A549 (cell line): ENCODE data around the gene VAPB. TPM values are rescaled to one million over a fixed set of nuclear protein-coding genes. Genes with fewer than 3 reads are reported as not detected.

Experiments used
- ATAC-seq, 2 experiments: fragments of 200-7000 bp in 1 of 2; fragments of >200 bp in 1 of 2; cut with Nextera tagmentation in 1 of 2; cut with Tn5 transposase in 1 of 2; 3 replicates each; pipeline versions ENCODE4 v1.8.0 to v1.9.1; 2018 to 2020; ENCODE audit warnings: mild to moderate bottlenecking in 1 of 2, moderate library complexity in 1 of 2
- CTCF ChIA-PET: fragments of 300-600 bp; sonication (Branson Sonifier 250); formaldehyde crosslinking; extraction: SDS; loops from one replicate; lab custom pipeline; 2021; ENCODE audit warnings: antibody characterized with exemption, inconsistent platforms; lab: Yijun Ruan, JAX
- POLR2A ChIA-PET: fragments of 350-600 bp; formaldehyde crosslinking; extraction: SDS; loops from one replicate; lab custom pipeline; 2021; ENCODE audit warnings: antibody characterized with exemption, inconsistent platforms; lab: Yijun Ruan, JAX
- DNase-seq, 2 experiments: peaks; one replicate each; pipeline versions ENCODE4 v3.0.0 to v3.0.0-alpha.2; 2011 to 2016; ENCODE audit warnings: low read depth in 1 of 2, low spot score in 1 of 2
- FAIRE-seq: peaks from 2 replicates; lab custom pipeline; 2011; peaks lifted over from hg19 to GRCh38; lab: Jason Lieb, UNC
- H3K27ac ChIP-seq, 2 experiments: fragments of >200 bp; sonication (Bioruptor Twin); formaldehyde crosslinking; 3 replicates each; pipeline ENCODE4 v1.5.1; 2016 to 2017
- H3K4me1 ChIP-seq: fragments of >200 bp; sonication (Bioruptor Twin); formaldehyde crosslinking; 3 replicates; pipeline ENCODE4 v1.6.1; 2016
- H3K4me2 ChIP-seq: fragments of >200 bp; sonication (Bioruptor Twin); formaldehyde crosslinking; 3 replicates; pipeline ENCODE4 v1.6.1; 2016
- H3K4me3 ChIP-seq: fragments of >200 bp; sonication (Bioruptor Twin); formaldehyde crosslinking; 3 replicates; pipeline ENCODE4 v1.5.1; 2016
- H3K9me3 ChIP-seq: fragments of >200 bp; sonication (Bioruptor Twin); formaldehyde crosslinking; 3 replicates; pipeline ENCODE4 v1.6.1; 2016
- HOXA7 ChIP-seq: fragments of 250-450 bp; sonication (Bioruptor Pico); IDR thresholded peaks from 2 replicates; pipeline ENCODE4 v1.5.0; 2020; ENCODE audit warnings: mild to moderate bottlenecking, moderate library complexity
- HOXB13 ChIP-seq: fragments of 250-450 bp; sonication (Bioruptor Pico); IDR thresholded peaks from 2 replicates; pipeline ENCODE4 v1.5.0; 2020; ENCODE audit warnings: low read depth, mild to moderate bottlenecking, moderate library complexity
- HOXB5 ChIP-seq: fragments of 250-450 bp; sonication (Bioruptor Pico); IDR thresholded peaks from 2 replicates; pipeline ENCODE4 v1.5.0; 2020; ENCODE audit warnings: mild to moderate bottlenecking, moderate library complexity
- RCOR1 ChIP-seq: fragments of 150-350 bp; IDR thresholded peaks from 2 replicates; pipeline ENCODE4 v1.6.1; 2014; ENCODE audit warnings: antibody characterized with exemption, low read length, low read depth
- RFX5 ChIP-seq: fragments of 450-650 bp; IDR thresholded peaks from 2 replicates; pipeline ENCODE4 v1.7.1; 2014; ENCODE audit warnings: antibody characterized with exemption, mild to moderate bottlenecking, moderate library complexity
- ZC3H11A ChIP-seq: fragments of 450-650 bp; IDR thresholded peaks from 2 replicates; pipeline ENCODE4 v1.6.1; 2014; ENCODE audit warnings: antibody characterized with exemption, mild to moderate bottlenecking
- WGBS: methylation state at CpG from one replicate; pipeline ENCODE4 v1.1.6; 2017; ENCODE audit errors: missing lambda C conversion rate; 5-methylcytosine and 5-hydroxymethylcytosine counted together
- polyA plus RNA-seq, 4 experiments: library from polyadenylated mRNA; depleted of rRNA in 3 of 4; stranded (reverse); fragments of >200 nt; fragmentation: RNase III in 1 of 4; extraction: RNeasy Plus Mini Kit Qiagen cat#74134 plus additional on column Dnase treatment in 1 of 4; gene quantifications; 2 replicates in 3 of 4; 3 replicates in 1 of 4; pipeline ENCODE4 v1.2.3, GENCODE V29; 2011 to 2017
- TF ChIP-seq, protein P1 (sequence below): fragments of 250-450 bp; sonication (Bioruptor Pico); IDR thresholded peaks from 2 replicates; pipeline ENCODE4 v1.5.0; 2021; ENCODE audit warnings: mild to moderate bottlenecking, moderate library complexity, borderline replicate concordance
- TF ChIP-seq, protein P2 (sequence below): IDR thresholded peaks from 2 replicates; pipeline ENCODE4 v1.6.1; 2012; ENCODE audit warnings: low read depth, borderline replicate concordance

The VAPB gene
- polyA plus RNA-seq, 2 of the 4 experiments (the other 2 are of a cell fraction) = 43.8 to 44.0 TPM

DNA sequence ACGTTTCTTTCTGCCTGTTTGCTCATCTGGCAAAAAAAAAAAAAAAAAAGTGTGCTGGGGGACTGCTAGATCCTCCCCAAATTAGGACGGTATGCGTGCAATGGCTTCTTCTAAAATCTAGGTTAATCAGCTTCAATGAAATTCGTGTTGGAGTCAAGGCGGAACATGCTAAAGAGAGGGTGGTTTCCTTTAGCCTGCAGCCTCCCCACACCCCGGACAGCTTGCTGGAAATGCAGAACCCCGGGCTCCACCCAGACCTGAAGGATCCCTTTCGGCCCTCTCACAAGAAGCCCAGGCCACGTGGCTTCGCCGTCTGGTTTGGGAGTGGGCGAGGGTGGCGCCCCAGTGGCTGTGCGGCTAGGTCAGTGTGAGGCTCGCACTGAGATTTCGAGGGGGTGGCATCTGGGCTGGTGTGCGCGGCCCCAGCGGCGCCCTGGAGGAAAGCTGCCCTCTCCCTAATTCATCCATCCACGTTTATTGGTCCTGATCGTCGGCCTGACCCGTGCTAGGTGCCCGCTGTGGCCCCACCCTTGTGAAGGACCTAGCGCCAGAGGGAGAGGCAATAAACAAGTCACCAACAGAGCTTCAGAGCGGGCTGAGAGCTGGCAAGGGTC, 77.2 kb downstream of the VAPB start (continued):
- TF ChIP-seq, protein P1, sequence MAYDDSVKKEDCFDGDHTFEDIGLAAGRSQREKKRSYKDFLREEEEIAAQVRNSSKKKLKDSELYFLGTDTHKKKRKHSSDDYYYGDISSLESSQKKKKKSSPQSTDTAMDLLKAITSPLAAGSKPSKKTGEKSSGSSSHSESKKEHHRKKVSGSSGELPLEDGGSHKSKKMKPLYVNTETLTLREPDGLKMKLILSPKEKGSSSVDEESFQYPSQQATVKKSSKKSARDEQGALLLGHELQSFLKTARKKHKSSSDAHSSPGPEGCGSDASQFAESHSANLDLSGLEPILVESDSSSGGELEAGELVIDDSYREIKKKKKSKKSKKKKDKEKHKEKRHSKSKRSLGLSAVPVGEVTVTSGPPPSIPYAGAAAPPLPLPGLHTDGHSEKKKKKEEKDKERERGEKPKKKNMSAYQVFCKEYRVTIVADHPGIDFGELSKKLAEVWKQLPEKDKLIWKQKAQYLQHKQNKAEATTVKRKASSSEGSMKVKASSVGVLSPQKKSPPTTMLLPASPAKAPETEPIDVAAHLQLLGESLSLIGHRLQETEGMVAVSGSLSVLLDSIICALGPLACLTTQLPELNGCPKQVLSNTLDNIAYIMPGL = no peak

DNA sequence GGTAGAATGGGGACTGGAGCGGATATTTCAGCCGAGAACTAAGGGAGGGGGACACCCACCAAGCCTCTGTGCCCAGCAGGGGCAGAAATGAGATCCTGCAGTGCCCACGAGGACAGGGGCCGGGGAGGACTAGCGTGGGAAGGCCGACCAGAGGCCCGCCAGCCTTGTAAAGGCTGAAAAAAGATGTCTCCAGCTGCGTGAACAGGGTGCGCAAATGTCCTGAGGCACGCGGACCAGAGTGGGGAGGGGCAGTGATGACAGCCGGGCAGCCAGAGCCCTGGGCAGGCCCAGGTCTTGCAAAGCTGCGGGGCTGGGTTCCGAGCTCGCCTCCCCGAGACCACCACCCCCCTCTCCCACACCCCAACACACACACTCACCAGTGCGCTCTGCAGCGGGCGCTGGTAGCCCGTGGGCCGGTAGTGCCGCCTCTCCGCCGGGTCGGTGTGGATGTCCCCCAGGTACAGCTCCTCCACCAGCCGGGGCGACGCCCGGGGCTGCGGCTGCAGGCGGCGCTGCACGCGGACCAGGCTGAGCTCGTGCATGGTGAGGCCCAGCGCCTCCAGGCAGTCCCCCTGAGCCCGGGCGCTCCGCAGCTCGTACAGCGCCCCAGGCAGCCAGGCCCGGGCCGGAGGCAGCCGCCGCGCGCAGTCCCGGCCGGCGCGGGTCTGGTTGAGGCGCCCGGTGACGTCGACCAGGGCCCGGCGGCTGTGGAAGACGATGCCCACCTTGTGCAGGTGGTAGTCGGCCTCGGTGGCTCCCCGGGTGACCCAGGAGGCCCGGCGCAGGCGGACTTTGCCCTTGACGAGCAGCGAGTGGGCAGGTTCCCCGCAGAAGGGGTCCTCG, 77.9 kb downstream of the VAPB start:
- no peak overlapping the region for H3K4me2 ChIP-seq
- H3K4me1 ChIP-seq = no peaks in the 10 kb centered on the region
- ChIA-PET CTCF (interaction anchor here (0.6 to 1.2 kb wide), 2 partner anchors 178 to 184 kb away, joined by 3 to 7 read pairs; partner anchors contain the start of gene STX16), POLR2A (no interaction called here)
- no peak for DNase-seq
- H3K4me3 ChIP-seq = no peak overlapping the region
- H3K27ac ChIP-seq = no peak overlapping the region
- TF ChIP-seq HOXB5 (CRISPR knock-in tag) (no peak), HOXB13 (no peak)
- TF ChIP-seq, all 56 proteins: peak for 0
- ATAC-seq (no peak), FAIRE-seq (no peak)
- WGBS = 89% methylated on average over 45 of the region's 68 CpGs
- no peaks in the 10 kb centered on the region for H3K9me3 ChIP-seq

DNA sequence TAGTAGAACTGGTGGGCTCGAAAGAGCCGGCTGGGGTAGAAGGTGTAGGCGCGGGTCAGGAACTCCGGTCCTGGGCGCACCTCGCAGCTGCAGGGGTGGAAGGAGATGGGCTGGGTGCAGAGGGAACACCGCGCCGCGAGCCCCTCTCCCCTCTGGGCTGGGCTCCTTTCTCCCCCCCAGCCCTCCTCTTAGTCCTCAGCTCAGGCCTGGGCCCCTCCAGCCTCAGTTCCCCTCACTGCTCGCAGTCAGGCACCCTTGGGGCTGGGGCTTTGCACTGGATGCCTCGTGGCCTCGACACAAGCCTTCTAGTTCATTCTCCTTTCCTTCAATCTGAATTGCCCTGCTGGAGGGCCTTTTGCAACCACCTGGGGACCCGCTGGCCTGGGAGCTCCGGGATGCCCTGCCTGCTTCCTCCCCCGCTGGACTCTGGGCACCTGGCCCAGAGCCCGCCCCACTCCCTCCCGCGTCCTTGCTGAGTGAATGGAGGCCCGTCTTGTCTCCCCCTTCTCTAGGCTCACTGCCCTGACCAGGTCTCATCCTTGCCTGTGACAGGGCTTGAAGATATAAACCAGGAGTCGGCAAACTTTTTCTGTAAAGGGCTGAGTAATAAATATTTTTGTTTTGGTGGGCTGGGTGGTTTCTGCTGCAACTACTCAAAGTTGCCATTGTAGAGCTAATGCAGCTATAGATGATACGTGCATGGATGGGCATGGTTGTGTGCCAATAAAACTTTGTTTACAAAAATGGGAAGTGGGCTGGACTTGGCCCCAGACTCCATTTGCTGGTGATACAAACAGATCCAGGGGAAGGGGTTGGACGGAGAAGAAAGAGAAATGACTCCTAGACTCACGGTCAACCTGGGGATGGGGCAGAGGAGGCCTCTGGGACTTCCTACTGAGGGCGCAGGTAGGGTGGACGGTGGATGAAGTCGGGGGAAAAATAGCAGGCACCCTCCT, 78.8 kb downstream of the VAPB start:
- no peak for FAIRE-seq
- Histone ChIP-seq H3K27ac (no peak overlapping the region), H3K9me3 (no peaks in the 10 kb centered on the region), H3K4me3 (no peak overlapping the region), H3K4me2 (no peak overlapping the region), H3K4me1 (no peaks in the 10 kb centered on the region)
- no peak for DNase-seq
- TF ChIP-seq RCOR1 (no peak), ZC3H11A (no peak), RFX5 (no peak)
- TF ChIP-seq, protein P2, sequence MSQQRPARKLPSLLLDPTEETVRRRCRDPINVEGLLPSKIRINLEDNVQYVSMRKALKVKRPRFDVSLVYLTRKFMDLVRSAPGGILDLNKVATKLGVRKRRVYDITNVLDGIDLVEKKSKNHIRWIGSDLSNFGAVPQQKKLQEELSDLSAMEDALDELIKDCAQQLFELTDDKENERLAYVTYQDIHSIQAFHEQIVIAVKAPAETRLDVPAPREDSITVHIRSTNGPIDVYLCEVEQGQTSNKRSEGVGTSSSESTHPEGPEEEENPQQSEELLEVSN = no peak
- ATAC-seq = no peak
- ChIA-PET POLR2A (no interaction called here), CTCF (interaction anchor here (1.2 kb wide), 1 partner anchor 183 kb away, joined by 3 read pairs; the partner anchor contains the start of gene STX16)
- 87% methylated on average over 28 of the region's 28 CpGs for WGBS

DNA sequence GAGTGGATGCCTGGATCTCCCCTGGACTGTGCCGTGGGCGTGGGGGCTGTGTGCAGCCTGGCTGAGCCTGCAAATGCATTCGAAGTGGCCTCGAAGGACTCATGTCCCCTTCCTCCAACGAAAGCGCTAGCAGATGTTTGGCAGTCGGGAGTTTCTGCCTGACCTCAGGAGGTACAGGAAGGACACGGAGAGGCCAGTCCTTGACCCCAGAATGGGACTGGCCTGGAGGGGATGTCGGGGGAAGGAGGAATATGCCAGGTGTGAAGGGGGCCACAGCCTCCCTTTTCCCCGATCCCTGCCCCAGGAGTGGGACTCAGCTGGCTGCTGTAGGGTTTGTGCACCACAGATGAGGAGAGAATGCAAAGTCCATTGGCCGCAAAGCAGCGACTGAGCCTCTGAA, 80.6 kb downstream of the VAPB start:
- no peak for ATAC-seq
- no peak for DNase-seq
- H3K4me2 ChIP-seq = no peak overlapping the region
- TF ChIP-seq HOXA7 (CRISPR knock-in tag) (no peak), RFX5 (no peak)
- no peak overlapping the region for H3K4me3 ChIP-seq
- 88% methylated on average over 12 of the region's 12 CpGs for WGBS
- no peak for FAIRE-seq
- H3K27ac ChIP-seq = no peak overlapping the region
- H3K9me3 ChIP-seq = no peaks in the 10 kb centered on the region
- ChIA-PET CTCF (interaction anchor here (1.0 kb wide), 1 partner anchor 11 kb away, joined by 3 read pairs; no protein-coding TSS in a partner anchor), POLR2A (no interaction called here)
- no peaks in the 10 kb centered on the region for H3K4me1 ChIP-seq
